ENCODE data around the gene GABRG3. TPM values are rescaled to one million over a fixed set of nuclear protein-coding genes. Genes with fewer than 3 reads are reported as not detected.

GABRG3 gene
- total RNA-seq, 1 experiment from 2014 or later, result 0.15 TPM

- Mint-ChIP-seq H3K36me3 (ENCODE audit: insufficient read depth in 1 of 3, low read depth in 3 of 3) (no peaks in the 10 kb centered on the region), H3K27me3 (ENCODE audit: low read depth) (peaks cover 8% of the 10 kb centered on the region), H3K4me3 (no peak overlapping the region), H3K4me1 (peaks cover 7 to 8% of the 10 kb centered on the region in 2 experiments), H3K27ac (no peak overlapping the region), H3K9me3 (no peaks in the 10 kb centered on the region)
- no peak for TF ChIP-seq CTCF (conservative IDR thresholded peaks at IDR 0.05)
- H2BK5ac ChIP-seq (ENCODE audit: insufficient read length, low read length), result no peak overlapping the region
- no peak overlapping the region for H3T11ph ChIP-seq (ENCODE audit: low read length)
- H2AFZ ChIP-seq (ENCODE audit: low read length), result no peak overlapping the region
- no peak overlapping the region for H3K4ac ChIP-seq (ENCODE audit: low read depth, low read length)
- no peak overlapping the region for H4K8ac ChIP-seq (replicated peaks; ENCODE audit: insufficient read length, low read depth, low read length)
- no peak overlapping the region for H2BK120ac ChIP-seq (ENCODE audit: low read depth, low read length, poor library complexity, severe bottlenecking)
- H3K27ac ChIP-seq (ENCODE audit: insufficient read length, low read depth, low read length), result no peak overlapping the region
- H4K5ac ChIP-seq (ENCODE audit: insufficient read length, low read depth, low read length), result no peak overlapping the region
- H3K4me1 ChIP-seq (ENCODE audit: insufficient read depth, low read length), result no peaks in the 10 kb centered on the region
- no peak overlapping the region for H2BK20ac ChIP-seq (ENCODE audit: low read depth, low read length, poor library complexity, severe bottlenecking)
- no peak overlapping the region for H3K14ac ChIP-seq (ENCODE audit: insufficient read depth, low read length)
- no peak overlapping the region for H2AK5ac ChIP-seq (ENCODE audit: insufficient read length, low read length)
- H3K9ac ChIP-seq (ENCODE audit: extremely low read depth, insufficient read length, low read length), result no peak overlapping the region
- no peak overlapping the region for H3K56ac ChIP-seq (ENCODE audit: insufficient read length, low read depth, low read length)
- no peak for DNase-seq
- H3K4me2 ChIP-seq (ENCODE audit: insufficient read depth, insufficient read length, low read length), result no peak overlapping the region
- no peak overlapping the region for H4K91ac ChIP-seq (ENCODE audit: insufficient read length, low read depth, low read length)
- no peaks in the 10 kb centered on the region for H3K27me3 ChIP-seq (ENCODE audit: insufficient read depth, low read length)
- no peaks in the 10 kb centered on the region for H3K9me3 ChIP-seq (ENCODE audit: control insufficient read depth, low read depth, low read length)
- no peak overlapping the region for H2BK12ac ChIP-seq (ENCODE audit: insufficient read length, low read depth, low read length)
- H3K23ac ChIP-seq (ENCODE audit: insufficient read length, low read depth, low read length), result no peak overlapping the region
- no peaks in the 10 kb centered on the region for H4K20me1 ChIP-seq (ENCODE audit: control insufficient read depth, insufficient read depth, insufficient read length)
- no peak overlapping the region for H2BK15ac ChIP-seq (ENCODE audit: low read depth, low read length)
- H3K18ac ChIP-seq (ENCODE audit: insufficient read length, low read depth, low read length), result no peak overlapping the region
- H3K23me2 ChIP-seq (ENCODE audit: insufficient read length, low read depth, low read length, poor library complexity, severe bottlenecking), result no peaks in the 10 kb centered on the region
- H3K79me2 ChIP-seq (ENCODE audit: insufficient read depth, low read length), result no peaks in the 10 kb centered on the region
- H3K79me1 ChIP-seq (ENCODE audit: insufficient read depth, low read depth, low read length, poor library complexity, severe bottlenecking), result no peaks in the 10 kb centered on the region
- no CpG with 5 or more reads among the region's 5 CpGs for WGBS (ENCODE audit: extremely low coverage, insufficient read length, low lambda C conversion rate)
Measured at GRCh38 chr15:27361438-27361837, 390.5 kb downstream of the GABRG3 start.
